WTC11 (cell line): ENCODE data around the gene RPL37A. TPM values are rescaled to one million over a fixed set of nuclear protein-coding genes. Genes with fewer than 3 reads are reported as not detected.

ENCODE experiments used
- ATAC-seq: fragments of 200-7000 bp; cut with Tn5 transposase; 2 replicates; pipeline ENCODE4 v1.10.0; 2021; ENCODE audit warnings: mild to moderate bottlenecking, moderate library complexity
- CTCF ChIA-PET: fragments of 300-600 bp; sonication (Branson Sonifier 250); formaldehyde crosslinking; loops from one replicate; lab custom pipeline; 2021; ENCODE audit warnings: antibody characterized with exemption; lab: Charles Lee
- POLR2A ChIA-PET: fragments of 350-600 bp; sonication (Branson Sonifier 250); formaldehyde crosslinking; loops from one replicate; lab custom pipeline; 2021; ENCODE audit warnings: antibody characterized with exemption; lab: Charles Lee
- DNase-seq: peaks from one replicate; pipeline ENCODE4 v3.0.0; 2021; ENCODE audit warnings: low spot score
- H3K27ac Mint-ChIP-seq: 2 replicates; pipeline ENCODE4 v1.8.0; 2021; ENCODE audit warnings: mixed read lengths
- H3K27me3 Mint-ChIP-seq: 2 replicates; pipeline ENCODE4 v1.8.0; 2021; ENCODE audit warnings: low read depth, mild to moderate bottlenecking, moderate library complexity, mixed read lengths
- H3K36me3 Mint-ChIP-seq: 2 replicates; pipeline ENCODE4 v1.8.0; 2021; ENCODE audit warnings: mixed read lengths
- H3K4me1 Mint-ChIP-seq: 2 replicates; pipeline ENCODE4 v1.8.0; 2022; ENCODE audit warnings: mixed read lengths
- H3K4me3 Mint-ChIP-seq: 2 replicates; pipeline ENCODE4 v1.8.0; 2021; ENCODE audit warnings: mild to moderate bottlenecking, moderate library complexity, mixed read lengths
- H3K9me3 Mint-ChIP-seq: 2 replicates; pipeline ENCODE4 v1.8.0; 2021; ENCODE audit warnings: mixed read lengths
- ATF6 ChIP-seq: sonication (generic); formaldehyde crosslinking; IDR thresholded peaks from 2 replicates; pipeline ENCODE4 v1.8.1; 2023; ENCODE audit warnings: mild to moderate bottlenecking, missing genetic modification reagents
- CREM ChIP-seq: sonication (generic); formaldehyde crosslinking; IDR thresholded peaks from 2 replicates; pipeline ENCODE4 v1.8.1; 2022; ENCODE audit warnings: mild to moderate bottlenecking, missing genetic modification reagents, moderate library complexity
- E2F5 ChIP-seq: sonication (generic); formaldehyde crosslinking; IDR thresholded peaks from 2 replicates; pipeline ENCODE4 v1.8.1; 2022; ENCODE audit warnings: mild to moderate bottlenecking, moderate library complexity, missing genetic modification reagents
- ESRRA ChIP-seq: sonication (generic); formaldehyde crosslinking; IDR thresholded peaks from 2 replicates; pipeline ENCODE4 v1.8.1; 2022; ENCODE audit warnings: mild to moderate bottlenecking, missing genetic modification reagents, borderline replicate concordance
- GRHL2 ChIP-seq: fragments of 250-450 bp; sonication (Bioruptor Pico); IDR thresholded peaks from 2 replicates; pipeline ENCODE4 v1.8.0; 2022; ENCODE audit warnings: mild to moderate bottlenecking, moderate library complexity; ENCODE audit not compliant: insufficient replicate concordance, severe bottlenecking
- HMGA2 ChIP-seq: fragments of 250-450 bp; sonication (Bioruptor Pico); IDR thresholded peaks from 2 replicates; pipeline ENCODE4 v1.4.0; 2021; ENCODE audit warnings: mild to moderate bottlenecking, moderate library complexity
- HMGXB4 ChIP-seq: sonication (generic); formaldehyde crosslinking; IDR thresholded peaks from 2 replicates; pipeline ENCODE4 v1.8.1; 2023; ENCODE audit warnings: mild to moderate bottlenecking, moderate library complexity, missing genetic modification reagents
- NFYB ChIP-seq: sonication (generic); formaldehyde crosslinking; conservative IDR thresholded peaks from 2 replicates; pipeline ENCODE4 v1.8.0; 2022; ENCODE audit warnings: low read depth, missing genetic modification reagents
- NR2C2 ChIP-seq: sonication (generic); formaldehyde crosslinking; IDR thresholded peaks from 2 replicates; pipeline ENCODE4 v1.8.0; 2022; ENCODE audit warnings: mild to moderate bottlenecking, missing genetic modification reagents
- OVOL2 ChIP-seq: fragments of 250-450 bp; sonication (Bioruptor Pico); IDR thresholded peaks from 2 replicates; pipeline ENCODE4 v1.9.0; 2021; ENCODE audit warnings: mild to moderate bottlenecking, borderline replicate concordance
- RORB ChIP-seq: fragments of 250-450 bp; sonication (Bioruptor Pico); IDR thresholded peaks from 2 replicates; pipeline ENCODE4 v1.9.0; 2021; ENCODE audit warnings: mild to moderate bottlenecking
- SOX15 ChIP-seq: fragments of 250-450 bp; sonication (Bioruptor Pico); IDR thresholded peaks from 2 replicates; pipeline ENCODE4 v1.9.0; 2021; ENCODE audit warnings: mild to moderate bottlenecking
- ZBTB21 ChIP-seq: sonication (generic); formaldehyde crosslinking; IDR thresholded peaks from 2 replicates; pipeline ENCODE4 v1.8.1; 2023; ENCODE audit warnings: mild to moderate bottlenecking, missing genetic modification reagents, borderline replicate concordance
- ZMAT4 ChIP-seq: fragments of 250-450 bp; sonication (Bioruptor Pico); IDR thresholded peaks from 2 replicates; pipeline ENCODE4 v1.9.0; 2021; ENCODE audit warnings: mild to moderate bottlenecking
- ZNF219 ChIP-seq: sonication (generic); formaldehyde crosslinking; IDR thresholded peaks from 2 replicates; pipeline ENCODE4 v1.8.0; 2023; ENCODE audit warnings: missing genetic modification reagents, mild to moderate bottlenecking, borderline replicate concordance
- ZNF317 ChIP-seq: sonication (generic); formaldehyde crosslinking; IDR thresholded peaks from 2 replicates; pipeline ENCODE4 v1.8.1; 2023; ENCODE audit warnings: low read depth, mild to moderate bottlenecking, moderate library complexity, missing genetic modification reagents, borderline replicate concordance
- ZNF396 ChIP-seq: fragments of 250-450 bp; sonication (Bioruptor Pico); IDR thresholded peaks from 2 replicates; pipeline ENCODE4 v1.8.0; 2021; ENCODE audit warnings: mild to moderate bottlenecking, moderate library complexity, borderline replicate concordance
- ZNF671 ChIP-seq: fragments of 250-450 bp; sonication (Bioruptor Pico); IDR thresholded peaks from 2 replicates; pipeline ENCODE4 v1.8.0; 2021; ENCODE audit warnings: mild to moderate bottlenecking
- total RNA-seq: library from RNA; stranded (reverse); gene quantifications from 3 replicates; pipeline ENCODE4 v1.2.3, GENCODE V29; 2021

RPL37A gene
- total RNA-seq, 1 experiment from 2014 or later, result 3,135 TPM

GRCh38 chr2:216473187-216473586 lies 25.5 kb upstream of the RPL37A start:
- no peaks in the 10 kb centered on the region; the same call in 1 of the 2 replicates for H3K4me1 Mint-ChIP-seq
- no peaks in the 10 kb centered on the region; the same call in 1 of the 2 replicates for H3K36me3 Mint-ChIP-seq
- DNase-seq, result no peak
- CTCF ChIA-PET, result no interaction called here
- TF ChIP-seq RORB (no peak), NR2C2 (CRISPR knock-in tag) (no peak), E2F5 (CRISPR knock-in tag) (no peak), ZNF671 (CRISPR knock-in tag) (no peak), ATF6 (CRISPR knock-in tag) (no peak), ZBTB21 (CRISPR knock-in tag) (no peak), ZNF317 (CRISPR knock-in tag) (no peak), SOX15 (CRISPR knock-in tag) (no peak), ZNF219 (no peak), ZNF396 (CRISPR knock-in tag) (no peak), NFYB (CRISPR knock-in tag) (no peak), CREM (CRISPR knock-in tag) (no peak), ZMAT4 (CRISPR knock-in tag) (no peak), GRHL2 (CRISPR knock-in tag) (no peak), HMGXB4 (no peak), OVOL2 (CRISPR knock-in tag) (no peak)
- TF ChIP-seq, all 79 proteins: peak for 0
- POLR2A ChIA-PET, result no interaction called here
- H3K27ac Mint-ChIP-seq, result no peak overlapping the region
- H3K27me3 Mint-ChIP-seq, result no peaks in the 10 kb centered on the region
- ATAC-seq, result no peak
- H3K9me3 Mint-ChIP-seq, result no peaks in the 10 kb centered on the region
- H3K4me3 Mint-ChIP-seq, result no peak overlapping the region

GRCh38 chr2:216474925-216475670 lies 23.5 kb upstream of the RPL37A start:
- ATAC-seq, result no peak
- Mint-ChIP-seq H3K4me3 (no peak overlapping the region), H3K27me3 (no peaks in the 10 kb centered on the region), H3K27ac (no peak overlapping the region), H3K9me3 (no peaks in the 10 kb centered on the region), H3K4me1 (peaks cover 10% of the 10 kb centered on the region), H3K36me3 (peaks cover 7% of the 10 kb centered on the region)
- DNase-seq, result no peak
- POLR2A ChIA-PET, result no interaction called here
- CTCF ChIA-PET, result interaction anchor here (1.2 kb wide), 1 partner anchor 24 kb away, joined by 3 read pairs; the partner anchor contains the start of gene RPL37A
- TF ChIP-seq ESRRA (CRISPR knock-in tag), result no peak
- TF ChIP-seq, all 79 proteins: peak for 0

GRCh38 chr2:216475767-216476166 lies 22.9 kb upstream of the RPL37A start:
- DNase-seq (no peak), ATAC-seq (no peak)
- no peaks in the 10 kb centered on the region for H3K9me3 Mint-ChIP-seq
- H3K27me3 Mint-ChIP-seq, result no peaks in the 10 kb centered on the region
- peaks cover 7% of the 10 kb centered on the region for H3K36me3 Mint-ChIP-seq
- ChIA-PET POLR2A (no interaction called here), CTCF (interaction anchor here (1.2 kb wide), 1 partner anchor 23 kb away, joined by 3 read pairs; the partner anchor contains the start of gene RPL37A)
- no peak overlapping the region for H3K27ac Mint-ChIP-seq
- no peak overlapping the region for H3K4me3 Mint-ChIP-seq
- peaks cover 10% of the 10 kb centered on the region for H3K4me1 Mint-ChIP-seq
- TF ChIP-seq HMGA2 (CRISPR knock-in tag), result no peak
